LNCAP (cell line): ENCODE results near the gene ZYX.

Experiments used
- CTCF ChIP-seq: fragments of 450-650 bp; IDR thresholded peaks from 2 replicates; pipeline ENCODE4 v1.5.1; 2017; ENCODE audit warnings: mild to moderate bottlenecking

ZYX gene

DNA sequence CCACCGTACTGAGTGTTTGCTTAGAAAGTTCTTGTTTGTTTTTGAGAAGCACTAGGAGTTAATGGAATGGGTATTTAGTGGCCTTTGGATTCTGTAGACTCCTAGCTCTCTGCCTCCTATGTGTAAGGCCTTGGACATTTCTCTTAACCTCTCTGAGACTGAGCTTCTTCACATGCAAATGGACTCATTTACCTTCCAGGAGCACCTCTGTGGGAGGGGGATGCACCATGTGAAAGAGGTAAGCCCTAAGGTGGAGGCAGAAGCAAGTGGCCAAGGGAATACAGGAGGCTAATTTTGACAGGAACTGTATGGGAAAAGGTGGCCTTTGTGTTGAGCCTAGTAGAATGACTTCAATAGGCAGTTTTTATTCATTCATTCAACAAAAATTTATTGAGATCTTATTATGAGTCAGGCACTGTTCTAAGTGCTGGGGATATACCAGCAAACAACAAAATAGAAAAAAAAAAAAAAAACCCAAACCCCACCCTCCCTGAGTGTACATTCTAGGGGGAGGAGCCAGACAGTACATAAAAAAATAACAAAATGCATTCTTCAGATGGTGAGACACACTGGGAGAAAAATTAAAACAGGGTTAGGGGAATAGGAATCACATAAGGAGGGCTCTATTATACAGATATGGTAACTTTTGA, 36.7 kb downstream of the ZYX start:
- TF ChIP-seq CTCF: no peak

DNA sequence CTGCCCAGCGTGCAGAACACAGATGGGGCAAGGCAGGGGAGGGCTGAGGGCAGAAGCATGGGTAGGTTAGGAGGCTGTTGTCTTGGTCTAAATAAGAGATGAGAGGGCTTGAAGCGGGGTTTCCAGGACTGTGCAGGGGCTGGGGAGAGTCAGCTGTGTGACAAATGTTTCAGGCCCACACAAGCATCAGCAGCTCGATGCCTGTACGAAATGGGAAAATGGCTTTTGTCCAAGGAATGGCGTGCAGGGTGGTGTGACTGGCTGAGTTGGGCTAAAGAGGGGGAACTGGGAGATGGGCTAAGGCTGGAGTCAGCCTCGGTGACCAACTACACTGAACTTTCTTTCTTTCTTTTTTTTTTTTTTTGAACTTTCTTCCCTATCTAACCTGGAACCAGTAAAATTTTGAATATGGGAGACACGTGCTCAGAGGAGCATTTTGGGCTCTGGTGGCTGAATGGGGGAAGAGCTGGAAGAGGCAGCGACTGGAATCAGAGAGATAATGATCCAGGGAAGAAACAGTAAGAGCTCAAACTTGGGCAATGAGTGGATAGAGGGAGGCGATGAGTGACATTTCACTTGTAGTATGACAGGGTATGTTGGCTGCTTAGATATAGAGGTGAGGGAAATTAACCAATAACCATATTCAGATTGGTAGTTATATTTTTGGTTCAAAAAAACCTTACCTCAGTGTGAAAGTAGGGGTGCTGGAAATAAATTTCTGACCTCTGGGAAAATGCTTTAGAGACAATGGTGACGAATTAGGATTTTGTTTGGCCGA, 37.7 kb downstream of the ZYX start:
- TF ChIP-seq CTCF: no peak

DNA sequence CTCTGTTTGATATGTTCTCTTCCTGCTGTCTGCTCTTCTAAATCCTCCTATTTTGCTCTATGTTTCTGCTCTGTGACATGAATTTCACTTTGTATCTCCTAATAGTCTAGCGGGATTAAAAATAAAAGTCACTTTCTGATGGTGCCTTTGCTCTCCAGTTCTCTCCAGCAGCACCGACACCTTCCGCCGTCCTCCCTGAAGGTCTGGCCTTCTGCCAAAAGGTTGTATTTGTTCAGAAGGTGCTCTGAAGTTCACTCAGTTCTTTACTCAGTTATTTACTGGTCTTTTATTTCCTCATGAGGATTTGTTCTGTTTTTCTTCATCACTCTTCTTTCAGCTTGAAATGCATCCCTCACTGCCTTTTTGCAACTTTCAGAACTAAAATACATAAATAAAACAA, 38.7 kb downstream of the ZYX start:
- TF ChIP-seq CTCF: no peak

- no peak for TF ChIP-seq CTCF
These were observed 40.9 kb downstream of the ZYX start for GRCh38 chr7:143422033-143422432.

DNA sequence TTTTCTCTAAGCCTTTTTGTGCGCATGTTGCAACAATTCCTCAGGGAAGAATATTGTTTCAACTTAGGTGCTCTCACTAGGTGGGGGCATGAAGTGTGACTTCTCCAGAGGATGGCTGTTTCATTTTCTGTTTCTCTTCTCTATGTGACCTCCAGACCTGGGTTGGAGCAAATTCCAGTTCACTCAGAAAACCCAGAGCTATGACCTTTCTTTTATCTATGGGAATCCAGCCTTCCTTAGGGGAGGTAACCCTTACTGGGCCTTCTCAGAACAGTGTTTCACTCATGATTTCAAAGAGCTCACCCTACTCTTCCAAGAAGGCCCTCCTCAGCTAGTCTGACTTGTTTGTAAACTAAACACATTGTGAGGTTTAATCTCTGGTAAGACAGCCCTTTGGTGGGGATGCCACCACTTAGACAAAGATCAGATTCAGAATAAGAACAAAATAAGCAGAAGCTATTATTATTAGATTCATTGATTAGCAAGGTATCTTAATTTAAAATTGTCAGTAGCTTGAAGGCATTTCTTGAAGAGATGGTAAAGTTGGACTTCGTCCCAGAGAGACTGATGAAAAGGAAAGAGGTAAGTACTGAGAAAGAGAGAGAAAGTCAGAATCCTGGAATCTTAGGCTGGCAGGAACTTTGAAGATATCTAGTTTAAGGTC, 45.5 kb downstream of the ZYX start:
- TF ChIP-seq CTCF: no peak

DNA sequence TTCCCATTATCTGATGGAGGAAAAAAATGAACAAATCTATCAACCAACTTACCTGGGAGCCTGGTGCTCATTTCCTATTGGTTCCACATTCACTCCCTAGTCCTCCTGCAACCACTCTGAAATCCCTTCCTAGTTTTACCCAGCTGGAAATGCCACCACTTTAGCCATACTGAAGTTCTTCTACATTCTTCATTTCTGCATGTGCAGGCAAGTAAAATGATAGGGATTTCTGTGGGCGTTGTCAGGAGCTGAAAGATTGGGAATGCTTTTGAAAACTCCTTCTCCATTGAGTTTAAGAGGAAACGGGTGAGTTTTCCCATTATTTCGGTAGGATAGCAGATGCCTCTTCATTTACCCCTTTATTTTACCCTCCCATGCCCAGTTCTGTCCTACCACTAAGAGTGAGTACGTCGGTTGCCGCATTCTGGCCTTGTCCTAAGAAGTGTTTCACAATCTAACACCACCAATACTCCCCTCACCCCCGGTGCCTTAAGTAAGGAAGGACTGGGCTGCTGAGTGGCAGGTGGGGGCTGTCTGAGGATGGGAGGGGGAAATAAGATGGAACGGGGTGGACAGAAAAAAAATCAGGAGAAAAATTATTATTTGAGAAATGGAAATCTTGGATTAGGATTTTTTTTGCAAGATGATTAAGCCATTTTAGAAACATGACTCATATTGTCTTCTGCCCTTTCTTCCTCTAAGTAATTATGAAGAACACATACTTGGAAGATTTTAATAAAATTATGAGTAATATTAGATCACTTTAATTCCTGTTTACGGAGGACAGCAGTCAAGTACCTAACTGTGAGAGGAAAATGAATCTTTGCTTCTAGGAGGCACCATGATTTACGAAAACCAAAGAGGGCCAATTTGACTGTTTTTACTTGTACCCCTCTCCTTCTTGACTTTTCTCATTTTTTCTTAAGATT, 48.9 kb downstream of the ZYX start:
- no peak for TF ChIP-seq CTCF

DNA sequence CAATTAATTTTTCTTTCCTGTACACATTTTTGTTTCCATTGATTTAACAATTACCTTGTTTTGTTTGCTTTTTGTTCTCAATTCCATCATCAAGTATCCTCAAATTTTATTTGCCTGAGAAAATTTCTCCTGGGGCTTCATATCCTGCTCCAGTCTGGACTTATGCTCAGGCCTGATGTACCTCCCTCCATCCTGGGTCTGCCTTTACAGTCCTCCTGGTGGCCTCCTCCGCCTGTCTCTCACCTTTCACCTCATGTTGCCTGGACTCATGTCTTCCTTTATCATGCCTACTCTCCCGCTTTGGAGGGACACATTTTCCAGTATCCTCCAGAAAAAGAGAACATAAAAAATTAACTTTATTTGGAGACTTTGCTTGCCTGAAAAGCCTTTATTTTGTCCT, 50.0 kb downstream of the ZYX start:
- TF ChIP-seq CTCF: no peak
